ENCODE data around the gene ADIPOR1. TPM values are rescaled to one million over a fixed set of nuclear protein-coding genes. Genes with fewer than 3 reads are reported as not detected.

Gene ADIPOR1
- total RNA-seq, 1 donor, result 104 TPM

GRCh38 chr1:202952099-202952498, 6.0 kb downstream of the ADIPOR1 start:
- TF ChIP-seq CTCF (IDR thresholded peaks at IDR 0.05; ENCODE audit: insufficient read depth, low read length), result no peak
- no peak for DNase-seq (ENCODE audit: low read depth)
- H3K4me3 ChIP-seq (ENCODE audit: low read depth, low read length), result no peak overlapping the region

GRCh38 chr1:202951437-202951836, 6.7 kb downstream of the ADIPOR1 start:
- TF ChIP-seq CTCF (IDR thresholded peaks at IDR 0.05; ENCODE audit: insufficient read depth, low read length), result no peak
- peak; percentile 71 for DNase-seq (ENCODE audit: low read depth)
- H3K4me3 ChIP-seq (ENCODE audit: low read depth, low read length), result no peak overlapping the region

GRCh38 chr1:202945483-202945882, 12.6 kb downstream of the ADIPOR1 start:
- no peak for TF ChIP-seq CTCF (IDR thresholded peaks at IDR 0.05; ENCODE audit: insufficient read depth, low read length)
- DNase-seq (ENCODE audit: low read depth), result no peak
- no peak overlapping the region for H3K4me3 ChIP-seq (ENCODE audit: low read depth, low read length)

- DNase-seq (ENCODE audit: low read depth), result no peak
- no peak for TF ChIP-seq CTCF (IDR thresholded peaks at IDR 0.05; ENCODE audit: insufficient read depth, low read length)
- H3K4me3 ChIP-seq (ENCODE audit: low read depth, low read length), result no peak overlapping the region
These were observed 13.6 kb downstream of the ADIPOR1 start for GRCh38 chr1:202944438-202944921.

GRCh38 chr1:202942426-202942825, 15.7 kb downstream of the ADIPOR1 start:
- no peak overlapping the region for H3K4me3 ChIP-seq (ENCODE audit: low read depth, low read length)
- no peak for DNase-seq (ENCODE audit: low read depth)
- TF ChIP-seq CTCF (IDR thresholded peaks at IDR 0.05; ENCODE audit: insufficient read depth, low read length), result no peak

- H3K4me3 ChIP-seq (ENCODE audit: low read depth, low read length), result no peak overlapping the region
- TF ChIP-seq CTCF (IDR thresholded peaks at IDR 0.05; ENCODE audit: insufficient read depth, low read length), result no peak
- DNase-seq (ENCODE audit: low read depth), result no peak
These were observed 16.7 kb downstream of the ADIPOR1 start for GRCh38 chr1:202941372-202941771.

- no peak overlapping the region for H3K4me3 ChIP-seq (ENCODE audit: low read depth, low read length)
- DNase-seq (ENCODE audit: low read depth), result no peak
- no peak for TF ChIP-seq CTCF (IDR thresholded peaks at IDR 0.05; ENCODE audit: insufficient read depth, low read length)
These were observed 17.6 kb downstream of the ADIPOR1 start for GRCh38 chr1:202940561-202940960.
